GM21390 (cell line): ENCODE data around the gene FRMPD1.

Source experiments
- ATAC-seq: cut with Tn5 transposase; IDR thresholded peaks from one replicate; pipeline ENCODE4 v1.9.1; 2021; ENCODE audit not compliant: unreplicated experiment

The FRMPD1 gene

GRCh38 chr9:37769995-37770394, 119.2 kb downstream of the FRMPD1 start:
- no peak for ATAC-seq

- ATAC-seq = no peak
Observed at GRCh38 chr9:37775216-37775919, 124.6 kb downstream of the FRMPD1 start.

GRCh38 chr9:37776328-37776727, 125.6 kb downstream of the FRMPD1 start:
- no peak for ATAC-seq

GRCh38 chr9:37778534-37778933, 127.8 kb downstream of the FRMPD1 start:
- ATAC-seq = no peak

- no peak for ATAC-seq
Observed at GRCh38 chr9:37784291-37784615, 133.5 kb downstream of the FRMPD1 start.

GRCh38 chr9:37784616-37785483, 134.1 kb downstream of the FRMPD1 start, which contains the start of gene EXOSC3:
Gene EXOSC3 (minus strand): TSS chr9:37785064. CDS start chr9:37785044, 20 bp downstream.
- peak; percentile 91 for ATAC-seq

- ATAC-seq = no peak
Observed at GRCh38 chr9:37787059-37787458, 136.3 kb downstream of the FRMPD1 start.

GRCh38 chr9:37788332-37788731, 137.6 kb downstream of the FRMPD1 start:
- ATAC-seq = no peak

- no peak for ATAC-seq
Observed at GRCh38 chr9:37790096-37790495, 139.3 kb downstream of the FRMPD1 start.

GRCh38 chr9:37792122-37792521, 141.4 kb downstream of the FRMPD1 start:
- no peak for ATAC-seq

- no peak for ATAC-seq
Observed at GRCh38 chr9:37796232-37796631, 145.5 kb downstream of the FRMPD1 start.
